ENCODE measurements around the gene LILRB4.
"Not testable (repeated sequence)": the region's sequence is repeated elsewhere in the genome, so short reads cannot be mapped to it uniquely, and the experiment has no call there.

Gene LILRB4

GRCh38 chr19:54662730-54663129, at the start of gene LILRB4:
Gene LILRB4, plus strand, starts transcription at chr19:54662985. Its CDS starts 49 bp downstream, at chr19:54663034.
- TF ChIP-seq CTCF (conservative IDR thresholded peaks at IDR 0.05), result no peak
- no peak within 1 kb of the TSS for H3K27ac ChIP-seq

GRCh38 chr19:54614726-54615125, 48.1 kb upstream of the LILRB4 start:
- TF ChIP-seq CTCF (conservative IDR thresholded peaks at IDR 0.05), result no peak
- H3K27ac ChIP-seq, result no peak overlapping the region

GRCh38 chr19:54616057-54616456, 46.7 kb upstream of the LILRB4 start:
- H3K27ac ChIP-seq, result no peak overlapping the region
- no peak for TF ChIP-seq CTCF (conservative IDR thresholded peaks at IDR 0.05)

- no peak overlapping the region for H3K27ac ChIP-seq
Observed at GRCh38 chr19:54616821-54617560, 45.8 kb upstream of the LILRB4 start.

GRCh38 chr19:54620464-54620863, 42.3 kb upstream of the LILRB4 start:
- TF ChIP-seq CTCF (conservative IDR thresholded peaks at IDR 0.05), result no peak
- H3K27ac ChIP-seq, result no peak overlapping the region

More at GRCh38 chr19:54616821-54617560, 45.8 kb upstream of the LILRB4 start:
- TF ChIP-seq CTCF (conservative IDR thresholded peaks at IDR 0.05), result no peak

GRCh38 chr19:54622431-54622830, 40.4 kb upstream of the LILRB4 start:
- no peak overlapping the region for H3K27ac ChIP-seq
- no peak for TF ChIP-seq CTCF (conservative IDR thresholded peaks at IDR 0.05)

- H3K27ac ChIP-seq, result not testable (repeated sequence)
Observed at GRCh38 chr19:54624234-54624633, 38.6 kb upstream of the LILRB4 start.

- H3K27ac ChIP-seq, result not testable (repeated sequence)
Observed at GRCh38 chr19:54624934-54625730, 37.7 kb upstream of the LILRB4 start.

All from VCaP (cell line).